Measurements from ENCODE around the gene HOXA6.

Gene HOXA6

DNA sequence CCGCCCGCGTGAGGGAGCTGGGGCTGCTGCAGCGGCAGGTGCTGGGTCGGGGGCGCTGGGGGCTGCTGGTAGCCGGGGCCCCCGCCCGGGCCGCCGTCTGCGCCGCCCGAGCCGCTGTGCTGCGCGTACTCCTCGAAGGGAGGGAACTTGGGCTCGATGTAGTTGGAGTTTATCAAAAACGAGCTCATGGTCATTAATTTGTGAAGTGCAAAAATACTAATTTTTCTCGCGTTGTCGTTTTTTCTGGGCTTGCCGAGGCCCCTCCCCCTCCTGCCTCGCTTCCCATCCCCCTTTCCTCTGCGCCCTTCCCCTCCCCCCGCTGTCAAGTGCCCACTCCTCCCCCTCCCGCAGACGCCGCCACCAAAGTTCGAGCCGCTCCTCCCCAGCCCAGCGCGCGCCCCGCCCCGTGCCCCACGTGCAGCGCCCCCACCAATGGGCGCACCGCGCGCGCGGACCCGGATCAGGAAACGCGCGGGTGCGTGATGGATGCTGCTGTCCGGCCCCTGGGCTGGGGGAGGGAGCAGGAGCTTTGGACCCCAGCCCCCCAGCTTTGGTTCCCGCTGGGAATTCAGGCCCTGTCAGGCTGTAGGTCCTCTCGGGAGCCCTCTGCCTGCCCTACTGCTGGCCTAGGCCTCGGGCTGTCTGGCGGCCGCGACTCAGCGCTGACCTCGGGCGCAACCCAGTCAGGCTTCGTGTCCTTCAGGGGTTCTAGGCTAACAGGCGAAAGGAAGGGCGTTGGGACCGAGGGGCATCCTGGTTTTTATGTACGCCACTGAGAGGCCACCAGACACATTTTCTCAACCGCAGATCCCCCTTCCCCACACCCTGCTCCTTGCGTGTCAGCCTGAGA, 16.8 kb downstream of the HOXA6 start, which contains the start of gene HOXA4:
Gene HOXA4 (minus strand): TSS at position 218 of the 850 bp plus-strand sequence. CDS start 24 bp downstream, at position 194.
- Histone ChIP-seq H3K27ac (ENCODE audit: low read depth, low read length, poor library complexity, severe bottlenecking) (no peak within 1 kb of the TSS), H3K9ac (ENCODE audit: low read length) (no peak within 1 kb of the TSS)

GRCh38 chr7:27129729-27130539, 17.6 kb downstream of the HOXA6 start:
- H3F3A ChIP-seq (ENCODE audit: insufficient read depth, low read length), result no peaks in the 10 kb centered on the region
- H3K4me3 ChIP-seq (ENCODE audit: low read depth, low read length, poor library complexity, severe bottlenecking), result no peak overlapping the region
- no peaks in the 10 kb centered on the region for H3K9me2 ChIP-seq (ENCODE audit: low read depth, low read length)
- no peaks in the 10 kb centered on the region for H3K27me3 ChIP-seq (ENCODE audit: insufficient read depth, low read length)
- H3K4me2 ChIP-seq (ENCODE audit: low read length), result no peak overlapping the region
- no peak overlapping the region for H3K9ac ChIP-seq (ENCODE audit: low read length)
- H3K4me1 ChIP-seq (ENCODE audit: insufficient read depth, low read length, severe bottlenecking), result no peaks in the 10 kb centered on the region
- H4K20me1 ChIP-seq (ENCODE audit: insufficient read depth, low read length), result no peaks in the 10 kb centered on the region
- no peak for TF ChIP-seq EZH2 (IDR thresholded peaks at IDR 0.05; ENCODE audit: borderline replicate concordance, low read length)
- no peak for TF ChIP-seq CTCF (IDR thresholded peaks at IDR 0.05; ENCODE audit: low read length)
- no peak overlapping the region for H3K27ac ChIP-seq (ENCODE audit: low read depth, low read length, poor library complexity, severe bottlenecking)
- H3K79me2 ChIP-seq (ENCODE audit: insufficient read depth, low read length), result no peaks in the 10 kb centered on the region
- no peaks in the 10 kb centered on the region for H3K36me3 ChIP-seq (ENCODE audit: insufficient read depth, low read length)
- H2AFZ ChIP-seq (ENCODE audit: low read length), result no peak overlapping the region
- H3K9me3 ChIP-seq (ENCODE audit: low read length), result no peaks in the 10 kb centered on the region

More for the DNA sequence above, 16.8 kb downstream of the HOXA6 start, which contains the start of gene HOXA4:
- H2AFZ ChIP-seq (ENCODE audit: low read length), result no peak within 1 kb of the TSS
- no peaks in the 10 kb centered on the region for H3K9me2 ChIP-seq (ENCODE audit: low read depth, low read length)
- H3K4me1 ChIP-seq (ENCODE audit: insufficient read depth, low read length, severe bottlenecking), result no peaks in the 10 kb centered on the region
- H3K4me2 ChIP-seq (ENCODE audit: low read length), result no peak within 1 kb of the TSS
- no peaks in the 10 kb centered on the region for H4K20me1 ChIP-seq (ENCODE audit: insufficient read depth, low read length)
- H3K4me3 ChIP-seq (ENCODE audit: low read depth, low read length, poor library complexity, severe bottlenecking), result no peak within 1 kb of the TSS
- no peaks in the 10 kb centered on the region for H3K36me3 ChIP-seq (ENCODE audit: insufficient read depth, low read length)
- no peaks in the 10 kb centered on the region for H3K27me3 ChIP-seq (ENCODE audit: insufficient read depth, low read length)
- no peaks in the 10 kb centered on the region for H3K9me3 ChIP-seq (ENCODE audit: low read length)
- TF ChIP-seq EZH2 (IDR thresholded peaks at IDR 0.05; ENCODE audit: borderline replicate concordance, low read length) (no peak), CTCF (IDR thresholded peaks at IDR 0.05; ENCODE audit: low read length) (no peak)
- H3K79me2 ChIP-seq (ENCODE audit: insufficient read depth, low read length), result no peaks in the 10 kb centered on the region
- H3F3A ChIP-seq (ENCODE audit: insufficient read depth, low read length), result no peaks in the 10 kb centered on the region

DNA sequence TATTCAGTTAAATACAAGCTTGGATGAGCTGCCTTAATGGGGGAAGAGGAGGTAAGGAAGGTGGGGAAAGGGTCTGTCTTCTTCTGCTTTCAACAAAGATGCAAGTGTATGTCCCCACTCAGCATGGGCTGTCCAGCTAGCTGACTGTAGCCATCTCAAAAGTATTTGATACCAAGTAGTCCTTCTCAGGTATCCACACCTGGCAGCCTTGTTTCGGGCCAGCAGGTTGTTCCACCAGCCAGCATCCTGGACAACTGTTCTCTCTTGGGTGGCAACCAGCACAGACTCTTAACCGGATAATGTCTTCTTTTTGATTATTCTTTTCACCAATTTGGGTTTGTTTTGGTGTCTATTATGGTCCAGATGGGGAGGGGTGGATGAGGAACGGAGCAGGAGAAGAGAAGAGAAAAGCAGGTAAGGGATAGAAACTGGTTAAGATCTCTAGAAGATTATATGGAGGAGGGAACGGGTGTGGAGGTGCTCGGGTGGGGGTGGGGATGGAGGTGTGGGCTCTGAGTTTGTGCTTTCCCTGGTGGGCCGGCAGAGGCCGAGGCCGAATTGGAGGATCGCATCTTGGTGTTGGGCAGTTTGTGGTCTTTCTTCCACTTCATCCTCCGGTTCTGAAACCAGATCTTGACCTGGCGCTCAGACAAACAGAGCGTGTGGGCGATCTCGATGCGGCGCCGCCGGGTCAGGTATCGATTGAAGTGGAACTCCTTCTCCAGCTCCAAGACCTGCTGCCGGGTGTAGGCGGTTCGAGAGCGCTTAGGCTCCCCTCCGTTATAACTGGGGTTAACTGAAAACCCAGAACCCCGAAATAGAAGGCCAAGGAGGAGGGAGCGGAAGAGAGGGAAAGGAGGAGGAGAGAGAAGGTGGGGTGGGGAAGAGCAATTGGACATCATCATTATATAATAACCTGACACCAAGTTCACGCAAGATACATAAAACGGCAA, 18.5 kb downstream of the HOXA6 start:
- no peaks in the 10 kb centered on the region for H3K79me2 ChIP-seq (ENCODE audit: insufficient read depth, low read length)
- no peak overlapping the region for H3K4me2 ChIP-seq (ENCODE audit: low read length)
- no peak overlapping the region for H3K9ac ChIP-seq (ENCODE audit: low read length)
- H3F3A ChIP-seq (ENCODE audit: insufficient read depth, low read length), result no peaks in the 10 kb centered on the region
- no peak overlapping the region for H3K4me3 ChIP-seq (ENCODE audit: low read depth, low read length, poor library complexity, severe bottlenecking)
- no peaks in the 10 kb centered on the region for H4K20me1 ChIP-seq (ENCODE audit: insufficient read depth, low read length)
- TF ChIP-seq EZH2 (IDR thresholded peaks at IDR 0.05; ENCODE audit: borderline replicate concordance, low read length), result no peak
- no peak for TF ChIP-seq CTCF (IDR thresholded peaks at IDR 0.05; ENCODE audit: low read length)
- H3K4me1 ChIP-seq (ENCODE audit: insufficient read depth, low read length, severe bottlenecking), result no peaks in the 10 kb centered on the region
- H3K9me2 ChIP-seq (ENCODE audit: low read depth, low read length), result no peaks in the 10 kb centered on the region
- H3K36me3 ChIP-seq (ENCODE audit: insufficient read depth, low read length), result no peaks in the 10 kb centered on the region
- H3K27ac ChIP-seq (ENCODE audit: low read depth, low read length, poor library complexity, severe bottlenecking), result no peak overlapping the region
- no peaks in the 10 kb centered on the region for H3K9me3 ChIP-seq (ENCODE audit: low read length)
- no peaks in the 10 kb centered on the region for H3K27me3 ChIP-seq (ENCODE audit: insufficient read depth, low read length)
- no peak overlapping the region for H2AFZ ChIP-seq (ENCODE audit: low read length)
